ENCODE data around the gene SPPL2B.
"Not testable (repeated sequence)": the region's sequence is repeated elsewhere in the genome, so short reads cannot be mapped to it uniquely, and the experiment has no call there.

The SPPL2B gene, protein sequence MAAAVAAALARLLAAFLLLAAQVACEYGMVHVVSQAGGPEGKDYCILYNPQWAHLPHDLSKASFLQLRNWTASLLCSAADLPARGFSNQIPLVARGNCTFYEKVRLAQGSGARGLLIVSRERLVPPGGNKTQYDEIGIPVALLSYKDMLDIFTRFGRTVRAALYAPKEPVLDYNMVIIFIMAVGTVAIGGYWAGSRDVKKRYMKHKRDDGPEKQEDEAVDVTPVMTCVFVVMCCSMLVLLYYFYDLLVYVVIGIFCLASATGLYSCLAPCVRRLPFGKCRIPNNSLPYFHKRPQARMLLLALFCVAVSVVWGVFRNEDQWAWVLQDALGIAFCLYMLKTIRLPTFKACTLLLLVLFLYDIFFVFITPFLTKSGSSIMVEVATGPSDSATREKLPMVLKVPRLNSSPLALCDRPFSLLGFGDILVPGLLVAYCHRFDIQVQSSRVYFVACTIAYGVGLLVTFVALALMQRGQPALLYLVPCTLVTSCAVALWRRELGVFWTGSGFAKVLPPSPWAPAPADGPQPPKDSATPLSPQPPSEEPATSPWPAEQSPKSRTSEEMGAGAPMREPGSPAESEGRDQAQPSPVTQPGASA

DNA sequence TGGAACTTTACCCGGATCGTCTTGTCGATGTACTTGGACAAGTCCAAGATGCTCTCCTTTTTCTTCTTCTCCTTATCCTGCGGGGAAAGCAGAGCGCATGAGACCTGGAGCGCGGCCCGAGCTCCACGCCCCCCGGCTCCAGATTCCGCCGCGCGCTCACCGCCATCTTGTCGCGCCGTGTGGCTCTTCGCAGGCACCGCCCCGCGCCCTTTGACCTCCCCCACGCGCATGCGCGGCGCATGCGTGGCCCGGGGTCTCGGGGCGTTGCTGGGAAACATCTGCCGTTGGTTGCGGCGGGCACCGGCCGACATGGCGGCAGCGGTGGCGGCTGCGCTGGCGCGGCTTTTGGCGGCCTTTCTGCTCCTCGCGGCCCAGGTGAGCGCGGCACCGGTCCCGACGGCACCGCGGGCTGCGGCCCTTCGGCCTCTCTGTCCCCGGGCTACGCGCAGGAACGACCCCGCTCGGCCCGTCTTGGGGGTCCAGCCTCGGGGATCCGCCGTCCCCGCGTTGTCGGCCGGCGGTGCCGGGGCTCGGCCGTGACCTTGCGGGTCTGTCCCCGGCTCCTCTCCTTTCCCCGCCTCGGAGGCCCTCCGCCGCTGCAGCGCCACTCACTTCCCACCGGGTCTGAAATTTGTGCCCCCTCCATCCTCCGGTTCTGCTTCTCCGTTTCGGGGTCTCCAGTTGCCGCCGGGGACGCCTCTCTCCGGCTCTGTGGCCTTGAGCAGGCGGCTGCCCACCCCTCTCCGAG, at the start of gene SPPL2B, which contains the start of gene LSM7:
Gene SPPL2B (plus strand): TSS at position 284 of the 748 bp plus-strand sequence. CDS start 26 bp downstream, at position 310.
Gene LSM7 (minus strand): TSS at position 186 of the 748 bp plus-strand sequence. CDS start 20 bp downstream, at position 166.
- DNase-seq, result peak; percentile 91

DNA sequence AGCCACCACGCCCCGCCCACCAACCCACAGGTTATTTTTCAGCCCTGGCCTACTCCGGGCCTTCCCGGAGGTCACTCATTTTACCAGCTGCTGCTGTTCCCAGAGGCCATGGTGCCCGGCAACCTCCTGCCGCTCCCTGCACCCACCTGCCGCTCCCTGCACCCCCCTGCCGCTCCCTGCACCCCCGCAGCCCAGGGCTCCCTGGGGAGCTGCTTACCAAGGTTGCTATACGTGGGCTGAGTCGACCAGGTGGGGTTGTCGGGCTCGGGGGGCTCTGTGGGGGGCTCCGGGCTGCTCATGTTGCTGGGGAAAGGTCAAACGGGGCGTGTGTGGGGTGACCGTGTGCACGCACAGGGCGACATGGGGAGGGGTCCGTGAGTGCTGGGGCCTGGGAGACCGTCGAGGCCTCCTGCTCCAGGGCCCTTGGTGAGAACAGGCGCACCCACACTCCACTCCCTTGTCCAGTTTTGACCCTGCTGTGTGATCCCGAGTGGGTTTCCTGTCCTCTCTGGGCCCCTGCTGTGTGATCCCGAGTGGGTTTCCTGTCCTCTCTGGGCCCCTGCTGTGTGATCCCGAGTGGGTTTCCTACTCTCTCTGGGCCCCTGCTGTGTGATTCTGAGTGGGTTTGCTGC, 47.7 kb upstream of the SPPL2B start:
- DNase-seq, result no peak

DNA sequence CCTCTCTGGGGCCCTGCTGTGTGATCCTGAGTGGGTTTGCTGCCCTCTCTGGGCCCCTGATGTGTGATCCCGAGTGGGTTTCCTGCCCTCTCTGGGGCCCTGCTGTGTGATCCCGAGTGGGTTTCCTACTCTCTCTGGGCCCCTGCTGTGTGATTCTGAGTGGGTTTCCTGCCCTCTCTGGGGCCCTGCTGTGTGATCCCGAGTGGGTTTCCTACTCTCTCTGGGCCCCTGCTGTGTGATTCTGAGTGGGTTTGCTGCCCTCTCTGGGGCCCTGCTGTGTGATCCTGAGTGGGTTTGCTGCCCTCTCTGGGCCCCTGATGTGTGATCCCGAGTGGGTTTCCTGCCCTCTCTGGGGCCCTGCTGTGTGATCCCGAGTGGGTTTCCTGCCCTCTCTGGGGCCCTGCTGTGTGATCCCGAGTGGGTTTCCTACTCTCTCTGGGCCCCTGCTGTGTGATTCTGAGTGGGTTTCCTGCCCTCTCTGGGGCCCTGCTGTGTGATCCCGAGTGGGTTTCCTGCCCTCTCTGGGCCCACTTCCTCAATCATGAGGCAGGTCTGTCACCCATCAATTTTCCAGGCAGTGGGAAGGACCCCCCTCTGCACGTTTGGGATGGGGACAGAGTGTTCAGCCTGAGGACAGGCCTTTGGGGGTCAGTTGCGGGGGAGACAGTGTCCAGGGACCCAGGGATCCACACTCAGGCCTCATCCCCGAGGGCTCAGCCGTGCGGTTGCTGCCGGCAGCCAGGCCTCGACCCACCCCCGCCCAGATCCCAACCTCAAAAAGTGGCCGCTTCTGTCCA, 47.0 kb upstream of the SPPL2B start:
- DNase-seq, result not testable (repeated sequence)

GRCh38 chr19:2282062-2282861, 46.2 kb upstream of the SPPL2B start, which contains the start of gene PEAK3:
Gene PEAK3, minus strand, starts transcription at chr19:2282175. Its CDS starts 1,244 bp downstream, at chr19:2280931.
- DNase-seq, result peak; percentile 29

- no peak for DNase-seq
These were observed 45.6 kb upstream of the SPPL2B start for GRCh38 chr19:2282862-2283237.

DNA sequence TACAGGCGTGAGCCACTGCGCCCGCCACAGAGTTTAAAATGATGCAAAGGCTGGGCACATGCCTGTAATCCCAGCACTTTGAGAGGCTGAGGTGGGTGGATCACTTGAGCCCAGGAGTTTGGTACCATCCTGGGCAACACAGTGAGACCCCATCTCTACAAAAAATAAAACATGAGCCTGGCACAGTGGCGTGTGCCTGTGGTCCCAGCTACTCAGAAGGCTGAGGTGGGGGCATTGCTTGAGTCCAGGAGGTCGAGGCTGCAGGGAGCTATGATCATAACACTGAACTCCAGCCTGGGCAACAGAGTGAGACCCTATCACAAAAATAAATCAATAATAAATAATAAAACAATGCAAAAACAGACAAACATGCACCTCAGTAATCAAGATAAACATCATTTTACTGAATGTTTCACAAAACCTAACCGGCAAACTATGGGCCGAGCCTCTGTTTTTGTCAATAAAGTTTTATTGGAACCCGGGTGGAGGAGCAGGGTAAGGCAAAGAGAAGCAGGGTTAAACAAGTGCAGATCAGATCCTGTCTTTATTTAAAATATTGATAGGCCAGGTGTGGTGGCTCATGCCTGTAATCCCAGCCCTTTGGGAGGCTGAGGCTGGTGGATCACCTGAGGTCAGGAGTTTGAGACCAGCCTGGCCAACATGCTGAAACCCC, 44.5 kb upstream of the SPPL2B start:
- no peak for DNase-seq

- DNase-seq, result no peak
These were observed 41.9 kb upstream of the SPPL2B start for GRCh38 chr19:2286402-2287140.

- DNase-seq, result no peak
These were observed 40.7 kb upstream of the SPPL2B start for GRCh38 chr19:2287585-2288337.

DNA sequence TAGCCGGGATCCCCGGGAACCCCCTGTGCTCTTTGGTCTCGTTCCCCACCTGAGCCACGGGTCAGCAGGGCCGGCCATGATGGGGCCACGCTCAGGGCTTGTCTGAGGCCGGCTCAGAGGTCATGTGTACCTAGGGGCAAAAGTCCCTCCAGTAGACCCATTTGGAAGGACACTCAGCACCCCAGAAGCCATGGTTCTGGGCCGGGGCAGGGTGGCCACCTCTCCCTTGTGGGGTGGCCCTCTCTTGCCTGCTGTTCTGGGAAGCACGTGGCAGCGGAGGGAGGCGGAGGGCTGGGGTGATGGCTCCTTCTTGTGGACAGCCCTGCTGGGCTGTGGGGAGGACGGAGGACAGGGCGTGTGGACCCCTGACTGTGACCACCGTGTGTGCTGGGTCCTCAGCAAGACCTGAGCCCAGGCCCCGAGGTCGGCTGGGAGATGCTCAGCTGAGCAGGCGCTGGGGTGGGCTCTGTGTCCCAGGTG, 40.1 kb upstream of the SPPL2B start:
- DNase-seq, result no peak

DNA sequence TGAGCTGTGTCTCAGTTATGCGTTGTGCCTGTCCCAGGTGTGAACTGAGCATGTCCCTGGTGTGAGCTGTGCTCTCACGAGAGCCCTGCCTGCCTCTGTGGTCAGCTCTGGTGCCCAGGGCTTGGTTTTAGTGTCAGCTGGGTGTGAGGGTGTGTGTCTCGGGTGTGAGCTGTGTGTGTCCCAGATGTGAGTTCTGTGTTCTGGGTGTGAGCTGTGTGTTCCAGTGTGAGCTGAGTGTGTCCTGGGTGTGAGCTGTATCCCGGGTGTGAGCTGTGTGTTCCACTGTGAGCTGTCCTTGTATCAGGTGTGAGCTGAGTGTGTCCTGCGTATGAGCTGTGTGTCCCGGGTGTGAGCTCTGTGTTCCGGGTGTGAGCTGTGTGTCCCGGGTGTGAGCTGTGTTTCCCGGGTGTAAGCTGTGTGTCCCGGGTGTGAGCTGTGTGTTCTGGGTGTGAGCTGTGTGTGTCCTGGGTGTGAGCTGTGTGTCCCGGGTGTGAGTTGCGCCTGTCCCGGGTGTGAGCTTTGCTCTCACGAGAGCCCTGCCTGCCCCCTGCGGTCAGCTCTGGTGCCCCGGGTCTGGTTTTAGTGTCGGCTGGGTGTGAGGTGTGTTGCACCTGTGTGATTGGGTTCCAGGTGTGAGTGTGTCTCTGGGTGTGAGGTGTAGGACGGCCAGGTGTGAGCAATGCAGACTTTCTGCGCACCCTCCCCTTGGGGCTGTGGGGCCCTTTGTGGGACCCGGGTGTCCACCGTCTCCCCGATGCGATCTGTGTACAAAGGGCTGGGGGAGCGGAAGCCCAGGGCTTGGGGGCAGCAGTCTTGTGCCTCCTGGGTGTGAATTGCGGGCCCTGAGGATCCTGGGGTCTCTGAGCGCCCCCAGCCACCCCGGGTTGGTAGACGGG, 39.4 kb upstream of the SPPL2B start:
- DNase-seq, result no peak

- peak; percentile 60 for DNase-seq
These were observed 38.6 kb upstream of the SPPL2B start for GRCh38 chr19:2289714-2290435.

DNA sequence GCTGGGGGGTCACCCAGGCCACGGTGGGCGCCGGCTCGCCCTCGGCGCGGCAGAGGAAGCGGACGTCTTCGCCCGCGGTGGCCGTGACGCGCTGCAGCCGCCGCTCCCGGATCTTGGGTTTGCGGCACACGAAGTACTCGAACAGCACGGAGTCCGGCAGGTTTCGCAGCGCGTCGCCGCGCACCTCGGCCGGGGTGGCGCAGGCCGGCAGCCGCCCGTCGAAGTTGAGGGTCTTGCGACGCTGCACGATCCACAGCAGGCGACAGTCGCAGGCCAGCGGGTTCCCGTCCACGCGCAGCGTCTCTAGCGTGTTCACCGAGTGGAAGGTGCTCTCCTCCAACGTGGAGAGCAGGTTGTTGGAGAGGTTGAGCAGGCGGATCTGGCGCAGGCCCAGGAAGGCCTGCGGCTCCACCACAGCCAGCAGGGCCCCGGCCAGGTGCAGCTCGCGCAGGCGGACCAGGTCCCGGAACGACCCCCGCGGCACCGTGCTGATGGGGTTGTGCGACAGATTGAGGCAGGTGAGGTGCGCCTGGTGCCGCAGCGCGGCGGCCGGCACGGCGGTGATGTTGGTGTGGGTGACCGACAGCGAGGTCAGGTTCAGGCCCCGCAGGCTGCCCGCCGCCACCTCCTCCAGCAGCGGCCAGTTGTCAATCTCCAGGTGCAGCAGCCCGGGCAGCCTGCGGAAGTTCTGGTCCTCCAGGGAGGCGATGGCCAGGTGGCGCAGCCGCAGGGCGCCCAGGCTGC, 37.9 kb upstream of the SPPL2B start:
- DNase-seq, result no peak

DNA sequence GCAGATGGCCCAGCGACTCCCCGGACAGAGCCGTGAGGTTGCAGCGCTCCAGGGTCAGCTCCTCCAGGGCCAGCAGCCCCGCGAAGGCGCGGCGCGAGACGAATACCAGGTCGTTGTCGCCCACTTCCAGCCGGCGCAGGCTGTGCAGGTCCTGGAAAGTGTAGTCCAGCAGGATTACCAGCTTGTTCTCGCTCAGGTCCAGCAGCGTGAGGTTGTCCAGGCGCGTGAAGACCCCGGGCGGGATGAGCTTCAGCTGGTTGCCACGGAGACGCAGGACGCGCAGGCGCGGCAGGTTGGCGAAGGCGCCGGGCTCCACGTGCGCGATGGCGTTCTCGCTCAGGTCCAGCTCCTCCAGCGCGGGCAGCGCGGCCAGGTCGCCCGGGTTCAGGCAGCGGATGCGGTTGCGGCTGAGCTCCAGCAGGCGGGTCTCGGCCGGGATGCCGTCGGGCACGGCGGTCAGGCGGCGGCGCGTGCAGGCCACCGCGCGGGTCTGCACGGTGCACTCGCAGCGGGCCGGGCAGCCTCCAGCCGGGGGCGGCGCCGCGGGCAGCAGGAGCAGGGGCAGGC, 37.2 kb upstream of the SPPL2B start:
- no peak for DNase-seq

- DNase-seq, result no peak
These were observed 33.7 kb upstream of the SPPL2B start for GRCh38 chr19:2294687-2295335.

DNA sequence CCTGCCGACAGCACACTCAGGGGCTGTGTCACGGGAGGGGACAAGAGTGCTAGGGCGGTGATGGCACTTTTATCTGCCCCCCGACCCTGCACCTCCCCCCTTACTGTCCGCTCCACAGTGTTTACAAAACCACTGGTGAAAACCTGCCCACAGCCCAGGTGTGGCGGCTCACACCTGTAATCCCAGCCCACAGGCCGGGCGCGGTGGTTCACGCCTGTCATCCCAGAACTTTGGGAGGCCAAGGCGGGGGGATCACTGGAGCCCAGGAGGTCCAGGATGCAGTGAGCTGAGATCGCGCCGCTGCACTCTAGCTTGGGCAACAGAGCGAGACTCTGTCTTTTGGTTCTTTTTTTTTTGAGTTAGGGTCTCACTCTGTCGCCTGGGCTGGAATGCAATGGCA, 32.3 kb upstream of the SPPL2B start:
- no peak for DNase-seq

DNA sequence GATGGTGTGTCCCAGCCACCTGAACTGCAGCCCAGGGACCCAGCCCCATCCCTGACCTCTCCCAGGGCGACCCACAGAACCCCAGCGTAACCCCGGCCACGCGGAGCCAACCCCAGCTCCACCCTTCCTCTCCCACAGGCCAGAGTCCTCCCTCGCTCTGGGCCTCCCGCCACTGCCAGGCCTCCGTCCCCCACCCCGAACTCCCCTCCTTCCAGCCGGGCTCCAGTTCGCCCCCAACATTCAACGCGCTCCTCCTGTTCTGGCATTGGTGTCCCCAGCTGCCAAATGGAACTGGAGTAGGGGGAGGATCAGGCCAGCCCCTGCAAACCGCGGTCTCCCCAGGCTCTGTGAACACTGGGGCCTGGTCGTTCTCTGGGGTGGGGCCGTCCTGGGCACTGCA, 28.0 kb upstream of the SPPL2B start:
- DNase-seq, result no peak

Measured in CD4-positive, alpha-beta T cell treated with Interleukin-4 for 4 hours (primary cell).